Measurements from ENCODE around the gene ST6GAL1.

Gene ST6GAL1

GRCh38 chr3:186915806-186916796 is 14.2 kb upstream of the ST6GAL1 start:
- DNase-seq, result peak; percentile 16

- no peak for DNase-seq
Observed at GRCh38 chr3:186917512-186918312, 12.6 kb upstream of the ST6GAL1 start.

- DNase-seq, result no peak
Observed at GRCh38 chr3:186920301-186920700, 10.0 kb upstream of the ST6GAL1 start.

GRCh38 chr3:186920796-186921195 is 9.5 kb upstream of the ST6GAL1 start:
- no peak for DNase-seq

GRCh38 chr3:186921578-186921977 is 8.7 kb upstream of the ST6GAL1 start:
- DNase-seq, result no peak

GRCh38 chr3:186922224-186922623 is 8.1 kb upstream of the ST6GAL1 start:
- DNase-seq, result no peak

- DNase-seq, result no peak
Observed at GRCh38 chr3:186922790-186923189, 7.5 kb upstream of the ST6GAL1 start.

- DNase-seq, result no peak
Observed at GRCh38 chr3:186923241-186923640, 7.1 kb upstream of the ST6GAL1 start.

- no peak for DNase-seq
Observed at GRCh38 chr3:186925826-186926225, 4.5 kb upstream of the ST6GAL1 start.

- no peak for DNase-seq
Observed at GRCh38 chr3:186929186-186929585, 1.1 kb upstream of the ST6GAL1 start.

- DNase-seq, result no peak
Observed at GRCh38 chr3:186929685-186930084, 641 bp upstream of the ST6GAL1 start.

- DNase-seq, result peak; percentile 86
Observed at GRCh38 chr3:186930641-186931531, 560 bp downstream of the ST6GAL1 start.

- DNase-seq, result peak; percentile 85
Observed at GRCh38 chr3:186931532-186932280, 1.4 kb downstream of the ST6GAL1 start.

GRCh38 chr3:186932281-186933181 is 2.2 kb downstream of the ST6GAL1 start:
- DNase-seq, result peak; percentile 25

- no peak for DNase-seq
Observed at GRCh38 chr3:186933816-186934215, 3.5 kb downstream of the ST6GAL1 start.

GRCh38 chr3:186935133-186935532 is 4.8 kb downstream of the ST6GAL1 start:
- no peak for DNase-seq

- DNase-seq, result no peak
Observed at GRCh38 chr3:186937017-186937875, 6.9 kb downstream of the ST6GAL1 start.

GRCh38 chr3:186938716-186939115 is 8.4 kb downstream of the ST6GAL1 start:
- no peak for DNase-seq

GRCh38 chr3:186939536-186939935 is 9.2 kb downstream of the ST6GAL1 start:
- no peak for DNase-seq

GRCh38 chr3:186940967-186941366 is 10.6 kb downstream of the ST6GAL1 start:
- DNase-seq, result no peak
